ENCODE measurements around the gene SCPEP1. TPM values are rescaled to one million over a fixed set of nuclear protein-coding genes. Genes with fewer than 3 reads are reported as not detected.
A peak's percentile ranks its signal among the peaks of the same experiment; 100 is the strongest.
"Not testable (repeated sequence)": the region's sequence is repeated elsewhere in the genome, so short reads cannot be mapped to it uniquely, and the experiment has no call there.

SCPEP1 gene
- polyA plus RNA-seq, 4 donors = 86.7 to 122 (median 97.9) TPM

GRCh38 chr17:56960596-56961538 is 17.1 kb upstream of the SCPEP1 start, which contains the start of gene COIL:
Gene COIL, minus strand, starts transcription at chr17:56961050. Its CDS starts 31 bp downstream, at chr17:56961019.
- DNase-seq (ENCODE audit: low read depth in 4 of 4, low spot score in 2 of 4) = peak; percentile 84 to 89 (median 84)

DNA sequence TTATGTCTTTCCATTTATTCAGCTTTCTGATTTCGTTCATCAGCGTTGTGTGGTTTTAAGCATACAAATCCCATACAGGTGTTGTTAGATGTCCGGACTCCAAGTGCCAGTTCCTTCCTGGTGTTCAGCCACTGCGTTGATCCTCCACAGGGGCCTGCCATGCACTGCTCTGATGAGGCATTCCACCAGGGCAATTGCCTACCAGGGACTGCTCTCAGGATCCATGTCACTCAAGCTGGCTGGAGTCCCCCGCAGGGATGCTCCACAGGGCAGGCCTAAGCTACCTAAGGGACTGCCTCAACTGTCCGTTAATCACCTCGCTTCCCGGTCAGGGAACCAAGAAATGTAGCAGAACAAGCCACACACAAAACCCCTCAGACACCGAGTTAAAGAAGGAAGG is 12.7 kb upstream of the SCPEP1 start:
- DNase-seq (ENCODE audit: low read depth in 4 of 4, low spot score in 2 of 4) = not testable (repeated sequence)

DNA sequence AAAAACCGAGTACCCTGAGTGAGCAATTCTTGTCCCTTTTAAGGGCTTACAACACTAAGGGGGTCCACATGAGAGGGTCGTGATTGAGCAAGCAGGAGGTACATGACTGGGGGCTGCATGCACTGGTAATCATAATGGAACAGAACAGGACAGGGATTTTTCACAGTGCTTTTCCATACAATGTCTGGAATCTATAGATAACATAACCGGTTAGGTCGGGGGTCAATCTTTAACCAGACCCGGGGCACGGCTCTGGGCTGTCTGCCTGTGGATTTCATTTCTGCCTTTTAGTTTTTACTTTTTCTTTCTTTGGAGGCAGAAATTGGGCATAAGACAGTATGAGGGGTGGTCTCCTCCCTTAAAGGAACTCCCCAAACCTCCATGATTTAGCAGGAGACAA is 12.2 kb upstream of the SCPEP1 start:
- not testable (repeated sequence) for DNase-seq (ENCODE audit: low read depth in 4 of 4, low spot score in 2 of 4)

- DNase-seq (ENCODE audit: low read depth in 4 of 4, low spot score in 2 of 4) = no peak
Observed at GRCh38 chr17:56966338-56966737, 11.6 kb upstream of the SCPEP1 start.

GRCh38 chr17:56970974-56971373 is 7.0 kb upstream of the SCPEP1 start:
- DNase-seq (ENCODE audit: low read depth in 4 of 4, low spot score in 2 of 4) = no peak

- no peak for DNase-seq (ENCODE audit: low read depth in 4 of 4, low spot score in 2 of 4)
Observed at GRCh38 chr17:56972111-56972730, 5.7 kb upstream of the SCPEP1 start.

DNA sequence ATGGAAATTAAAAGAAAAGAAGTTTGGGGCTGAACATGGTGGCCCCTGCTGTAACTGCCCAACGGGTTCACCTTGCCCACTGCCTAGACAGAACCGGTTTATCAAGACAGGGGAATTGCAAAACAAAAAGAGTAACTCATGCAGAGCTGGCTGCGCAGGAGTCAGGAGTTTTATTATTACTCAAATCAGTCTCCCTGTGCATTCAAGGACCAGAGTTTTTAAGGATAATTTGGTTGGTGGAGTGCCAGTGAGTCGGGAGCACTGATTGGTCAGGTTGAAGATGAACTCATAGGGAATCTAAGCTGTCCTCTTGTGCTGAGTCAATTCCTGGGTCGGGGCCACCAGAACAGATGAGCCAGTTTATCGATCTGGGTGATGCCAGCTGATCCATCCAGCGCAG is 4.4 kb upstream of the SCPEP1 start:
- DNase-seq (ENCODE audit: low read depth in 4 of 4, low spot score in 2 of 4) = no peak

DNA sequence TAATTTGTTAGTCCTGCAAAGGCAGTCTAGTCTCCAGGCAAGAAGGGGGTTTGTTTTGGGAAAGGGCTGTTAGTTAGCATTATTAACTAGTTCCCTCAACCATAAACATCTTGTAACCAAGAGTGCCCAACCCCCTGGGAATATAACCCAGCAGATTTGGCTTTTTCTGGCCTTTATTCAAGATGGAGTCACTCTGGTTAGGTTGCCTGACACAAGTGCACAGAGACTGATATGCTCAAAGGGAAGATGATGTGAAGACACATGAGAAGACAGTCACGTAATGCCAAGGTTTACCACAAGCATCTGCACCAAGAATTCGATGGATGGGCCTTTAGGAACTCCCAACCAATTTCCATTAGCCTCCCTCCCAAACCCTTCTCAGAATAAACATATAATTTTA is 3.9 kb upstream of the SCPEP1 start:
- no peak for DNase-seq (ENCODE audit: low read depth in 4 of 4, low spot score in 2 of 4)

DNA sequence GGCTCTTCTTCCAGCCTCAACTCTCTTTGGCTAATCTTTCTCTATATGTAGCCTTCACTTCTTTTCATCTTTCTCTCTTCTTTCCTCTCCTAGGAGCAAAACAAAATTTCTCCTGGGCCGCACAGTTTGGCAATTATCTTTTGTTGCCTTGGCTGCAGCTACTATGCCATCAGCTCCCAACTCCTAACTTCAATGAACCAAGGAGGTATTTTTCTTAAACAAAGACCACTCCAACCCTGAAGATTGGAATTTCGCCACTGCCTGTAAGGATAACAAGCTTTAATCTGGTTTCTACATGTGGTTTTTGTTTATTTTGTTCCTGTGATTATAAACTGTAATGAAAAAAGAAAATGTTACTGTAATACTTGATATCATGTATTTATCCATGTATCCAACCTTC is 2.3 kb upstream of the SCPEP1 start:
- DNase-seq (ENCODE audit: low read depth in 4 of 4, low spot score in 2 of 4) = no peak

DNA sequence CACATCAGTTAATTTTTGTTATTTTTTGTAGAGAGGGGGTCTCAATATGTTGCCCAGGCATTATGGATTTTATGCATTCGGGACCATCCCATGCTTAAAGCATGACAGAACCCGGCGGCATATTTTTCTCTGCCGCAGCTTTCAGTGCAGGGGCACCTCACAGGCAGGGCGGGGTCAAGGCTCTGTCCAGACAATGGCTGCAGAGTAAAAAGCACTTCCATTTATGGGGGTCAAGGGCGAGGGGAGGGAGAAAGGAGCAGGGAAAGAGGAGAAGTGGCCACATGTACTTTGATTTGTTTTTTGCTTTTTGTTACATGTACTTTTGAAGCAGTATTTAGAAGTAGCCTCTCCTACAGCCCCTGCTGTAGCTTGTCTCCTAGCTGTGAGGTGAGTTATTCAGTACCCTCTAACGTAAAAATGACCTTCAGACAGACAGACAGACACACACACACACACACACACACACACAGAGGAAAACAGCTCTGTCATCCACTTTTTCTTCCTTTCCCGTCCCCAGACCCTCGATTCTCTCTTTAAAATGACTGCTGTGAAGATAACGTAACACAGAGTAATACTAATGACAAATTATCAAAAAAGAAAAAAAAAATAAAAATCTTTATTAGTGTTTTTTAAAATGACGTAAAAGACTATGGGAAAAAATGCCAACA is 856 bp upstream of the SCPEP1 start:
- DNase-seq (ENCODE audit: low read depth in 4 of 4, low spot score in 2 of 4) = no peak

DNA sequence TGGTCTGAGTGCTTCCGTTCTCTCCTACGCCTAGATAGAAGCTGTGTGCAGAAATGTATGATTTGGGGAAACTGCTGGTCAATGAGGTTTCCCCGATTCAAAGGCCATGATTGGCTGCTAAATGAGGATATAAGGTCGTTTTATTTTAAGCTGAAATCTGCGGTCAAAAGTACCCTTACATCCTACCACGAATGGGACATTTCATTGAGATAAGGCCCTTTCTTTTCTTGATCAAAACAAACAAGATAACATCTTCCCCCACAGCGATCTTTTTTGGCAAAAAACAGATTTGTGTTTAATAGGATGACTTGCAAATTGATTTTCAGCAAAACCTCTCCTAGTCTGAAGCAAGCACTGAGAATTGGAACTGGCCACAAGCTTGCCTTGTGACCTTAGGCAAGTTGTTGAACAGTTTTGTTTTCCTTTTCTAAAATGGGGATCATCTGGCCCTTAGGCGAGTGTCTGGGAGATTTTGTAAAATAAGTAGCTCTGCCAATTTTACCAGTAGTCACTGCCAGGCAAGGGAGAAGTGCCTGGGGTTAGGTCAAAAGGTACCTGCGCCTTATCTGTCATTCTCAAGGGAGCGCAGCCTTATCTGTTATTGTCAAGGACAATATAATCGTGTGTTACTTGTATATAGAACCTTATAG is 635 bp downstream of the SCPEP1 start:
- no peak for DNase-seq (ENCODE audit: low read depth in 4 of 4, low spot score in 2 of 4)

GRCh38 chr17:56979091-56979480 is 1.2 kb downstream of the SCPEP1 start:
- no peak for DNase-seq (ENCODE audit: low read depth in 4 of 4, low spot score in 2 of 4)

- not testable (repeated sequence) for DNase-seq (ENCODE audit: low read depth in 4 of 4, low spot score in 2 of 4)
Observed at GRCh38 chr17:56980526-56980925, 2.6 kb downstream of the SCPEP1 start.

DNA sequence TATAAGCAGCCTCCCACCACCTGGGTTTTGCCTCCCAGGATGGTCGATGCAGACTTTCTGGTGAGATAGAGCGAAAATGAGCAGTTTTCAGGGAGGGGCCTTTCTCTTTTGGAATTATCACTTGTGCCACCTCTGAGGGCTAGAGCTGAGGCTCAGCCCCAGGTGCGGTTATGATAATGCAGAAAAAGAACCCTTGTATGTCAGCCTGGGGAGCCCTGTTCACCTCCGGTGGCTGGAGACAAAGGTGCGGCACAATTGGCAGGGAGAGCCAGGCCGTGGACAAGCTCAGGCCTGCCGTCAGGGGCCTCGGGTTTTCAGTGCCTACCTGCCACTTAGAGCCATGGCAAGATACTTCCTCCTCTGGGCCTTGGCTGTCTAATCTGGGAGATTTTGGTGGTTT is 4.4 kb downstream of the SCPEP1 start:
- no peak for DNase-seq (ENCODE audit: low read depth in 4 of 4, low spot score in 2 of 4)

- DNase-seq (ENCODE audit: low read depth in 4 of 4, low spot score in 2 of 4) = no peak
Observed at GRCh38 chr17:56983366-56983765, 5.4 kb downstream of the SCPEP1 start.

DNA sequence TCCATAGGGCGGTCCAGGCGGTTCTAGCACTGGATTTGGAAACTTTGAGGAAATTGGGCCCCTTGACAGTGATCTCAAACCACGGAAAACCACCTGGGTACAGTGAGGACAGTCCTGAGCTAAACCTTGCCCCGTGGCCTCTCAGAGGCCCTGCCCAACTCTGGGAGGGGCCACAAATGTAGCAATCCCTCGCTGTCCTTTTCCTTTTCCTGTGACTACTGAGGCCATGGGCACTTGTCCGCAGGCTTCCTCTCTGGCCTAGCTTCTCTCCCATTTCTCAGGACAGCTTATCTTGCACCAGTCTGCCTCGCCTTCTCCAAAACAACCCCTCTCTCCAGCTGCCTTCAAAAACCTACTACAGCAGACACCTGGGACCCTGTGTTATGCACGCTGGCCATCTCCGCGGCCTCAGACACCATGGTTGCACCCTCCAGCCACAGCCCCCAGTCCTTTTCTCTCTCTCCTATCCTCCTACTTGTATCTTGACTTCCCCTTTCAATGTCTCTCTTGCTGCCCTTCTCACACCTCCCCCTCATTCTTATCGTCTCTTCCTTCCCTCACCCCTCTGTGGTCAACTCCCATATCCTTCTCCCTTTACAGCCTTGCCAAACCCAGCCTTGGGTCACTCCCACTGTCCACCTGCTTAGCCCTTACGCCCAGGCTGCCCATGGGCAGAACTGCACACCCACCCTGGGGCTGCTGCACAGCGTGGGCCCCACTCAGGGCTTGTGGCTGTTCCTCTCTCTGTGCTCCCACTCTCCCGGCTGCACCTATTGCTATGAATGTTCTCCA is 7.6 kb downstream of the SCPEP1 start:
- no peak for DNase-seq (ENCODE audit: low read depth in 4 of 4, low spot score in 2 of 4)

- DNase-seq (ENCODE audit: low read depth in 4 of 4, low spot score in 2 of 4) = no peak
Observed at GRCh38 chr17:56987283-56987834, 9.4 kb downstream of the SCPEP1 start.

DNA sequence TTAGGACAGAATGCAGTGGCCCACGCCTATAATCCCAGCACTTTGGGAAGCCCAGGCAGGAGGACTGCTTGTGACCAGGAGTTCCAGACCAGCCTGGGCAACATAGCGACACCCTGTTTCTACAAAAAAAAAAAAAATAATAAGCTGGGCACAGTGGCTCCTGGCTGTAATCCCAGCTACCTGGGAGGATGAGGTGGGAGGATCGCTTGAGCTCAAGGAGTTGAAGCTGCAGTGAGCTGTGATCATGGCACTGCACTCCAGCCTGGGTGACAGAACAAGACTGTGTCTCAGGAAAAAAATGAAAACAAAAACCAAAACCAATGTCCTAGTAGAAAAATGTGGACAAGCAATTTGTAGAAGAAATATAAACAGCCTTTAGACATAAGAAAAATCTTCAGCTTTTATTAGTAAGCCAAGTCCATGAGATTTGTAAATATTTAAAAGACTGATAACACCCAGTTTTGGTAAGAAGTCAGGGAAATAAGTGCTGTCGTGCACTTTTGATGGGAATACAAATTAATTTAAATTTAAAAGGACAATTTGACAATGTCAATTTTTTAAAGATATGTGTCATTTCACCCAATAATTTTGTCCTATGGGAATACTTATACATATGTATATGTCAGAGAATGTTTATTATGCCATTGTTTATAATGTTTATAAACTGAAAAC is 11.1 kb downstream of the SCPEP1 start:
- no peak for DNase-seq (ENCODE audit: low read depth in 4 of 4, low spot score in 2 of 4)

- no peak for DNase-seq (ENCODE audit: low read depth in 4 of 4, low spot score in 2 of 4)
Observed at GRCh38 chr17:56992364-56992763, 14.4 kb downstream of the SCPEP1 start.

Measured in left renal cortex interstitium (tissue), 4 donors.